Measurements from ENCODE around the gene NIN. TPM values are rescaled to one million over a fixed set of nuclear protein-coding genes. Genes with fewer than 3 reads are reported as not detected.

The NIN gene
- total and polyA plus RNA-seq, 5 experiments from 2014 or later: 37.1 to 137 (median 60.2) TPM

GRCh38 chr14:50835280-50835679 is 4.3 kb upstream of the NIN start:
- Mint-ChIP-seq H3K4me1 (peaks cover 22 to 58% (median 48%) of the 10 kb centered on the region in 4 donors), H3K4me3 (peak overlapping the region in 9 of 10 donors; percentile 40 to 68 (median 54))
- peak in 1 of 2 donors; percentile 34 for ATAC-seq

GRCh38 chr14:50834802-50835276 is 3.9 kb upstream of the NIN start:
- Mint-ChIP-seq H3K27me3 (no peaks in the 10 kb centered on the region), H3K4me3 (peak overlapping the region in 9 of 10 donors; percentile 40 to 68 (median 54)), H3K9me3 (no peaks in the 10 kb centered on the region), H3K27ac (peak overlapping the region; percentile 1 to 93 (median 90)), H3K4me1 (peaks cover 23 to 62% (median 49%) of the 10 kb centered on the region in 4 donors), H3K36me3 (no peaks in the 10 kb centered on the region)
- POLR2A ChIA-PET: interaction anchor here (0.6 to 2.4 kb wide), 5 partner anchors 12 to 49 kb away, joined by 3 to 7 read pairs (median 3); no protein-coding TSS in a partner anchor
- ATAC-seq (no peak), DNase-seq (no peak)

More at GRCh38 chr14:50835280-50835679, 4.3 kb upstream of the NIN start:
- no peaks in the 10 kb centered on the region for H3K27me3 Mint-ChIP-seq
- POLR2A ChIA-PET: interaction anchor here (0.6 to 2.4 kb wide), 5 partner anchors 13 to 50 kb away, joined by 3 to 7 read pairs (median 3); no protein-coding TSS in a partner anchor
- DNase-seq: peak in 7 of 10 donors; percentile 18 to 64 (median 48)
- no peaks in the 10 kb centered on the region for H3K9me3 Mint-ChIP-seq
- H3K27ac Mint-ChIP-seq: peak overlapping the region; percentile 1 to 93 (median 90)
- H3K36me3 Mint-ChIP-seq: no peaks in the 10 kb centered on the region

GRCh38 chr14:50832935-50833630 is 2.1 kb upstream of the NIN start:
- Mint-ChIP-seq H3K36me3 (no peaks in the 10 kb centered on the region), H3K4me1 (peaks cover 33 to 70% (median 58%) of the 10 kb centered on the region in 4 donors), H3K27ac (peak overlapping the region in 7 of 10 donors; percentile 25 to 95 (median 46)), H3K9me3 (no peaks in the 10 kb centered on the region), H3K4me3 (peak overlapping the region in 8 of 10 donors; percentile 19 to 97 (median 70)), H3K27me3 (no peaks in the 10 kb centered on the region)
- no peak for ATAC-seq
- DNase-seq: no peak
- POLR2A ChIA-PET: interaction anchor here (1.0 to 4.5 kb wide), 2 partner anchors 11 to 26 kb away, joined by 3 to 70 read pairs; no protein-coding TSS in a partner anchor

GRCh38 chr14:50831726-50832168 is 785 bp upstream of the NIN start:
- H3K4me1 Mint-ChIP-seq: peaks cover 38 to 75% (median 68%) of the 10 kb centered on the region in 4 donors

GRCh38 chr14:50830044-50830931 is 674 bp downstream of the NIN start:
- Mint-ChIP-seq H3K4me3 (peak overlapping the region; percentile 89 to 99 (median 98)), H3K9me3 (no peaks in the 10 kb centered on the region), H3K27me3 (no peaks in the 10 kb centered on the region), H3K36me3 (peaks cover 0 to 10% (median 0%) of the 10 kb centered on the region in 3 donors), H3K27ac (peak overlapping the region; percentile 89 to 98 (median 96)), H3K4me1 (peaks cover 42 to 79% (median 73%) of the 10 kb centered on the region in 4 donors)
- POLR2A ChIA-PET: interaction anchor here (0.9 to 4.8 kb wide), 15 partner anchors 9 to 1210 kb away, joined by 4 to 79 read pairs (median 8); partner anchors contain the start of genes MGAT2 and RPL36AL
- ATAC-seq: peak; percentile 52 to 71
- peak; percentile 59 to 81 (median 66) for DNase-seq

More at GRCh38 chr14:50831726-50832168, 785 bp upstream of the NIN start:
- Mint-ChIP-seq H3K27ac (peak overlapping the region; percentile 95 to 99 (median 98)), H3K27me3 (no peaks in the 10 kb centered on the region), H3K4me3 (peak overlapping the region; percentile 89 to 99 (median 96)), H3K36me3 (peaks cover 0 to 2% (median 0%) of the 10 kb centered on the region in 3 donors), H3K9me3 (no peaks in the 10 kb centered on the region)
- POLR2A ChIA-PET: interaction anchor here (0.6 to 4.8 kb wide), 9 partner anchors 11 to 54 kb away, joined by 3 to 79 read pairs (median 15); no protein-coding TSS in a partner anchor
- DNase-seq (no peak), ATAC-seq (no peak)

GRCh38 chr14:50829489-50830043 is 1.4 kb downstream of the NIN start:
- DNase-seq (peak in 2 of 10 donors; percentile 17 to 37), ATAC-seq (no peak)
- Mint-ChIP-seq H3K9me3 (no peaks in the 10 kb centered on the region), H3K4me3 (peak overlapping the region; percentile 89 to 99 (median 98)), H3K27ac (peak overlapping the region; percentile 89 to 98 (median 96)), H3K27me3 (no peaks in the 10 kb centered on the region), H3K36me3 (peaks cover 0 to 10% (median 0%) of the 10 kb centered on the region in 3 donors), H3K4me1 (peaks cover 43 to 79% (median 72%) of the 10 kb centered on the region in 4 donors)
- POLR2A ChIA-PET: interaction anchor here (0.9 to 4.8 kb wide), 11 partner anchors 9 to 1209 kb away, joined by 4 to 79 read pairs (median 8); partner anchors contain the start of genes MGAT2 and RPL36AL

- H3K27ac Mint-ChIP-seq: peak overlapping the region; percentile 89 to 98 (median 96)
- ATAC-seq (no peak), DNase-seq (no peak)
- peaks cover 0 to 10% (median 0%) of the 10 kb centered on the region in 3 donors for H3K36me3 Mint-ChIP-seq
- no peaks in the 10 kb centered on the region for H3K9me3 Mint-ChIP-seq
- POLR2A ChIA-PET: interaction anchor here (0.9 to 4.8 kb wide), 12 partner anchors 8 to 1209 kb away, joined by 3 to 79 read pairs (median 8); partner anchors contain the start of genes MGAT2 and RPL36AL
- peak overlapping the region; percentile 89 to 99 (median 98) for H3K4me3 Mint-ChIP-seq
- H3K27me3 Mint-ChIP-seq: no peaks in the 10 kb centered on the region
- H3K4me1 Mint-ChIP-seq: peaks cover 47 to 79% (median 74%) of the 10 kb centered on the region in 4 donors
Measured at GRCh38 chr14:50828721-50829488, 2.1 kb downstream of the NIN start.

GRCh38 chr14:50826681-50827080 is 4.3 kb downstream of the NIN start:
- no peak for DNase-seq
- H3K27me3 Mint-ChIP-seq: no peaks in the 10 kb centered on the region
- H3K4me3 Mint-ChIP-seq: peak overlapping the region in 7 of 10 donors; percentile 12 to 63 (median 36)
- peak overlapping the region; percentile 10 to 97 (median 74) for H3K27ac Mint-ChIP-seq
- POLR2A ChIA-PET: interaction anchor here (0.9 to 2.0 kb wide), 6 partner anchors 9 to 41 kb away, joined by 3 to 6 read pairs (median 3); no protein-coding TSS in a partner anchor
- ATAC-seq: no peak
- H3K9me3 Mint-ChIP-seq: no peaks in the 10 kb centered on the region
- H3K36me3 Mint-ChIP-seq: peaks cover 0 to 11% (median 0%) of the 10 kb centered on the region in 3 donors
- peaks cover 56 to 85% (median 81%) of the 10 kb centered on the region in 4 donors for H3K4me1 Mint-ChIP-seq

GRCh38 chr14:50825307-50825706 is 5.7 kb downstream of the NIN start:
- H3K27me3 Mint-ChIP-seq: no peaks in the 10 kb centered on the region
- peak overlapping the region in 3 of 10 donors; percentile 79 to 86 (median 85) for H3K4me3 Mint-ChIP-seq
- H3K4me1 Mint-ChIP-seq: peaks cover 61 to 94% (median 90%) of the 10 kb centered on the region in 4 donors
- ATAC-seq (no peak), DNase-seq (no peak)
- peaks cover 0 to 20% (median 2%) of the 10 kb centered on the region in 3 donors for H3K36me3 Mint-ChIP-seq
- peak overlapping the region; percentile 87 to 97 (median 95) for H3K27ac Mint-ChIP-seq
- POLR2A ChIA-PET: interaction anchor here (0.6 kb wide), 1 partner anchor 14 kb away, joined by 5 read pairs; no protein-coding TSS in a partner anchor
- H3K9me3 Mint-ChIP-seq: no peaks in the 10 kb centered on the region

GRCh38 chr14:50823762-50824636 is 7.0 kb downstream of the NIN start:
- POLR2A ChIA-PET: interaction anchor here (1.2 to 5.6 kb wide), 6 partner anchors 7 to 38 kb away, joined by 3 to 63 read pairs (median 14); partner anchors contain the start of gene NIN
- peaks cover 60 to 97% (median 92%) of the 10 kb centered on the region in 4 donors for H3K4me1 Mint-ChIP-seq
- H3K27ac Mint-ChIP-seq: peak overlapping the region; percentile 87 to 97 (median 95)
- peaks cover 0 to 29% (median 4%) of the 10 kb centered on the region in 3 donors for H3K36me3 Mint-ChIP-seq
- H3K9me3 Mint-ChIP-seq: no peaks in the 10 kb centered on the region
- peak overlapping the region; percentile 62 to 87 (median 84) for H3K4me3 Mint-ChIP-seq
- H3K27me3 Mint-ChIP-seq: no peaks in the 10 kb centered on the region
- ATAC-seq: peak; percentile 24 to 26
- DNase-seq: peak in 3 of 10 donors; percentile 31 to 37 (median 35)
